Measurements from ENCODE around the gene THAP8.
A peak's percentile ranks its signal among the peaks of the same experiment; 100 is the strongest.

Gene THAP8

DNA sequence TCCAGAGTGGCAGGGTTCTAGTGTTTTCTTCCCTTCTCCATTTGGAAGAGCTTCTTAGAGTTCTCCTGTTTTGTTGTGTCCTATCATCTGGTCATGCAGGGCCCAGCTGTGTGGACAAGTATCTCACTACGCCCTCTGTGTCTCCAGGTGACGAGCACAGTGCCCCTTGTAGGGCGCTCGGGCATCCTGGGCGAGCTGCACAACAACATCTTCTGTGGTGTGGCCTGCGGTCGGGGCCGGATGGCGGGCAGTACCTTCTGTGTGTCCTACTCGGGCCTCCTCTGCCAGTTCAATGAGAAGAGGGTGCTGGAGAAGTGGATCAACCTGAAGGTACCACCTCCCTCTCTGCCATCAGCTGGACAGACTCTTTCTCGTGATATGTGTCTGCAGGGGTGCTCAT, 13.6 kb upstream of the THAP8 start:
- WGBS (ENCODE audit: extremely low coverage, insufficient coverage, insufficient read length), result no CpG with 5 or more reads among the region's 11 CpGs
- peaks cover 3% of the 10 kb centered on the region for H3K9me3 ChIP-seq (ENCODE audit: insufficient read depth, low read depth, low read length)
- H4K12ac ChIP-seq (ENCODE audit: low read depth, low read length), result no peak overlapping the region
- no peaks in the 10 kb centered on the region for H3K79me2 ChIP-seq (ENCODE audit: control insufficient read depth, insufficient read depth, low read length, poor library complexity)
- no peaks in the 10 kb centered on the region for H3K27me3 ChIP-seq (ENCODE audit: insufficient read depth, low read length)
- no peak overlapping the region for H2BK5ac ChIP-seq (ENCODE audit: low read depth, low read length, poor library complexity)
- H3K27ac ChIP-seq (ENCODE audit: low read depth, low read length), result no peak overlapping the region
- H3K4me1 ChIP-seq (ENCODE audit: control insufficient read depth in 1 of 2, insufficient read depth in 2 of 2, low read length in 2 of 2), result no peaks in the 10 kb centered on the region
- no peak overlapping the region for H3K14ac ChIP-seq (ENCODE audit: low read length)
- no peak for DNase-seq
- H2BK12ac ChIP-seq (ENCODE audit: low read length), result no peak overlapping the region
- no peak overlapping the region for H4K8ac ChIP-seq (ENCODE audit: low read depth, low read length)
- peak overlapping the region; percentile 9 for H3K4me3 ChIP-seq (ENCODE audit: low read depth, low read length)
- no peak overlapping the region for H3K4me2 ChIP-seq (ENCODE audit: low read length)
- no peaks in the 10 kb centered on the region for H3K79me1 ChIP-seq (ENCODE audit: low read length)
- H4K91ac ChIP-seq (ENCODE audit: low read depth, low read length), result no peak overlapping the region
- no peak overlapping the region for H3K23ac ChIP-seq (ENCODE audit: low read length)
- no peak overlapping the region for H3K18ac ChIP-seq (ENCODE audit: low read length)
- peaks cover 38 to 41% of the 10 kb centered on the region in 2 experiments for H3K36me3 ChIP-seq (ENCODE audit: control insufficient read depth in 1 of 2, insufficient read depth in 2 of 2, low read length in 2 of 2)
- no peak overlapping the region for H3K9ac ChIP-seq (ENCODE audit: low read length)
- no peak overlapping the region for H3K4ac ChIP-seq (ENCODE audit: low read depth, low read length)
- no peak overlapping the region for H2BK120ac ChIP-seq (ENCODE audit: insufficient read depth, low read length, poor library complexity)
- no peak overlapping the region for H2AFZ ChIP-seq (ENCODE audit: insufficient read depth, low read length, poor library complexity)
- no peak overlapping the region for H2AK5ac ChIP-seq (ENCODE audit: low read length)

DNA sequence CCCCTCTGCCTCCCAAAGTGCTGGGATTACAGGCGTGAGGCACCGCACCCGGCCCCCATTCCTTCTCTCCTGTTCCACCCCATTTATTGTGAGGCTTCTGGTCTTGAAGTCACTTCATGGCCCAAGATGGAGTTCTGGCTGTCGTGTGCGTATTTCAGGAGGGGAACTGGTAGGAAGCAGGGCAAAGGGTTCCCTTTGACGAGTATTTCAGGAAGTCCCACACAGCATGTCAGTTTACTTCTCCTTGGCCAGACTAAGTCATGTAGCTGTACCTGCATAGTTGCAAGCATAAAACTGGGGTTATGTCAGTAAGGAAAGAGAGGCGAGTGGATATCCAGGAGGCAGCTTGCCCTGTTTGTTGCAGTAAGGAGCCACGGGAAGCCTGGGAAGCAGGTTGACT, 10.7 kb upstream of the THAP8 start:
- no peak overlapping the region for H3K14ac ChIP-seq (ENCODE audit: low read length)
- H2BK5ac ChIP-seq (ENCODE audit: low read depth, low read length, poor library complexity), result no peak overlapping the region
- WGBS (ENCODE audit: extremely low coverage, insufficient coverage, insufficient read length), result no CpG with 5 or more reads among the region's 8 CpGs
- no peaks in the 10 kb centered on the region for H3K79me2 ChIP-seq (ENCODE audit: control insufficient read depth, insufficient read depth, low read length, poor library complexity)
- H4K12ac ChIP-seq (ENCODE audit: low read depth, low read length), result no peak overlapping the region
- H3K9ac ChIP-seq (ENCODE audit: low read length), result no peak overlapping the region
- H2AFZ ChIP-seq (ENCODE audit: insufficient read depth, low read length, poor library complexity), result no peak overlapping the region
- H3K4me2 ChIP-seq (ENCODE audit: low read length), result no peak overlapping the region
- no peak overlapping the region for H3K18ac ChIP-seq (ENCODE audit: low read length)
- H3K4me3 ChIP-seq (ENCODE audit: low read depth, low read length), result no peak overlapping the region
- no peak overlapping the region for H2BK12ac ChIP-seq (ENCODE audit: low read length)
- no peak overlapping the region for H3K4ac ChIP-seq (ENCODE audit: low read depth, low read length)
- H2BK120ac ChIP-seq (ENCODE audit: insufficient read depth, low read length, poor library complexity), result no peak overlapping the region
- H3K9me3 ChIP-seq (ENCODE audit: insufficient read depth, low read depth, low read length), result peaks cover 4% of the 10 kb centered on the region
- no peak overlapping the region for H3K27ac ChIP-seq (ENCODE audit: low read depth, low read length)
- H3K79me1 ChIP-seq (ENCODE audit: low read length), result no peaks in the 10 kb centered on the region
- H3K27me3 ChIP-seq (ENCODE audit: insufficient read depth, low read length), result no peaks in the 10 kb centered on the region
- no peak for DNase-seq
- H4K91ac ChIP-seq (ENCODE audit: low read depth, low read length), result no peak overlapping the region
- H2AK5ac ChIP-seq (ENCODE audit: low read length), result no peak overlapping the region
- H3K4me1 ChIP-seq (ENCODE audit: control insufficient read depth in 1 of 2, insufficient read depth in 2 of 2, low read length in 2 of 2), result no peaks in the 10 kb centered on the region
- no peak overlapping the region for H3K23ac ChIP-seq (ENCODE audit: low read length)
- H4K8ac ChIP-seq (ENCODE audit: low read depth, low read length), result no peak overlapping the region
- peaks cover 44 to 54% of the 10 kb centered on the region in 2 experiments for H3K36me3 ChIP-seq (ENCODE audit: control insufficient read depth in 1 of 2, insufficient read depth in 2 of 2, low read length in 2 of 2)

DNA sequence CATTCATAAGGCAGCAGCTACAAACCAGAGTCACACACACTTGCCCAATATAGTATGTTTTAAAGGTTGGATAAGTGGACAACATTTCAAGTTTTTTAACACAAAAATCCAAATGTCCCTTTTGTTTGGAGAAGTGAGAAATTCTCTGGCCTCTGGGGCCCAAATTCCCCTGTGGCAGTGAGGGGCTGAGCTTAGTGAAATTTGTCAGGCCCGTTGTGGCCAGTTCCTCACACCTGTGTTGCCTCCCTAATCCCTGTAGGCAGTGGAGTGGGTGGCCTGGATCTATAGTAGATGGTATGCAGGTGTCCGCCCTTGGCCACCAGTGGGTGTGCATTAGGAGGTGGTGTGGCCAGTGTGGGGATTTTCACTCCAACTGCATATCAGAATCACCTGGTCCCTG, 7.3 kb upstream of the THAP8 start:
- H4K12ac ChIP-seq (ENCODE audit: low read depth, low read length), result no peak overlapping the region
- H3K4ac ChIP-seq (ENCODE audit: low read depth, low read length), result no peak overlapping the region
- no peak overlapping the region for H3K4me2 ChIP-seq (ENCODE audit: low read length)
- H3K27ac ChIP-seq (ENCODE audit: low read depth, low read length), result no peak overlapping the region
- no peak overlapping the region for H3K18ac ChIP-seq (ENCODE audit: low read length)
- H3K79me2 ChIP-seq (ENCODE audit: control insufficient read depth, insufficient read depth, low read length, poor library complexity), result no peaks in the 10 kb centered on the region
- DNase-seq, result no peak
- no peak overlapping the region for H3K14ac ChIP-seq (ENCODE audit: low read length)
- H2BK5ac ChIP-seq (ENCODE audit: low read depth, low read length, poor library complexity), result no peak overlapping the region
- H3K36me3 ChIP-seq (ENCODE audit: control insufficient read depth in 1 of 2, insufficient read depth in 2 of 2, low read length in 2 of 2), result peaks cover 31 to 49% of the 10 kb centered on the region in 2 experiments
- H2BK12ac ChIP-seq (ENCODE audit: low read length), result no peak overlapping the region
- no peak overlapping the region for H2AK5ac ChIP-seq (ENCODE audit: low read length)
- no peak overlapping the region for H2BK120ac ChIP-seq (ENCODE audit: insufficient read depth, low read length, poor library complexity)
- H3K4me1 ChIP-seq (ENCODE audit: control insufficient read depth in 1 of 2, insufficient read depth in 2 of 2, low read length in 2 of 2), result no peaks in the 10 kb centered on the region
- H3K4me3 ChIP-seq (ENCODE audit: low read depth, low read length), result no peak overlapping the region
- peaks cover 5% of the 10 kb centered on the region for H3K9me3 ChIP-seq (ENCODE audit: insufficient read depth, low read depth, low read length)
- H2AFZ ChIP-seq (ENCODE audit: insufficient read depth, low read length, poor library complexity), result no peak overlapping the region
- H4K91ac ChIP-seq (ENCODE audit: low read depth, low read length), result no peak overlapping the region
- H3K23ac ChIP-seq (ENCODE audit: low read length), result no peak overlapping the region
- no peaks in the 10 kb centered on the region for H3K27me3 ChIP-seq (ENCODE audit: insufficient read depth, low read length)
- no CpG with 5 or more reads among the region's 2 CpGs for WGBS (ENCODE audit: extremely low coverage, insufficient coverage, insufficient read length)
- no peak overlapping the region for H3K9ac ChIP-seq (ENCODE audit: low read length)
- H4K8ac ChIP-seq (ENCODE audit: low read depth, low read length), result no peak overlapping the region
- H3K79me1 ChIP-seq (ENCODE audit: low read length), result no peaks in the 10 kb centered on the region

DNA sequence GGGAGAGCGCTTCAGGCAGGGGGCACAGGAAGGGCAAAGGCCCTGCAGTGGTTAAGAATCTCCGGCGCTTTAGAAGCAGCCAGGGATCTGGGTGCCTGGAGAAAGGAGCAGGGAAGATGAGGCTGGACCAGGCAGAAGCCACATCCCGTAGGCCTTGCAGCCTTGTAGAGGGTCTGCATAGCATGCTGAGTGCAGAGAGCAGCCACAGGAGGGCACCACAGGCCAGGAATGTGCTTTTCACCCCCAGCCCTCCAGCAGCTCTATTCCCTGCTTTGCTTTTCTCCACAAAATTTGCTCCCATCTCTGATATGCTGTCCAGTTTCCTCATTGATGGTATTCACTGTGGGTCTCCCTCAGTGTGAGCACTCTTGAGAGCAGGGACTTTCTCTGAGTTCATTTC, 6.3 kb upstream of the THAP8 start:
- Histone ChIP-seq H3K9ac (ENCODE audit: low read length) (no peak overlapping the region), H4K8ac (ENCODE audit: low read depth, low read length) (no peak overlapping the region), H3K23ac (ENCODE audit: low read length) (no peak overlapping the region), H3K9me3 (ENCODE audit: insufficient read depth, low read depth, low read length) (peaks cover 3% of the 10 kb centered on the region), H3K36me3 (ENCODE audit: control insufficient read depth in 1 of 2, insufficient read depth in 2 of 2, low read length in 2 of 2) (peaks cover 25 to 41% of the 10 kb centered on the region in 2 experiments), H3K27ac (ENCODE audit: low read depth, low read length) (no peak overlapping the region), H3K79me2 (ENCODE audit: control insufficient read depth, insufficient read depth, low read length, poor library complexity) (no peaks in the 10 kb centered on the region), H4K91ac (ENCODE audit: low read depth, low read length) (no peak overlapping the region), H4K12ac (ENCODE audit: low read depth, low read length) (no peak overlapping the region), H2AK5ac (ENCODE audit: low read length) (no peak overlapping the region), H3K4me2 (ENCODE audit: low read length) (no peak overlapping the region), H3K79me1 (ENCODE audit: low read length) (peaks cover under 1% of the 10 kb centered on the region), H3K18ac (ENCODE audit: low read length) (no peak overlapping the region), H2BK12ac (ENCODE audit: low read length) (no peak overlapping the region), H3K4me1 (ENCODE audit: control insufficient read depth in 1 of 2, insufficient read depth in 2 of 2, low read length in 2 of 2) (peaks cover 0 to 2% of the 10 kb centered on the region in 2 experiments), H2AFZ (ENCODE audit: insufficient read depth, low read length, poor library complexity) (no peak overlapping the region), H2BK120ac (ENCODE audit: insufficient read depth, low read length, poor library complexity) (no peak overlapping the region), H2BK5ac (ENCODE audit: low read depth, low read length, poor library complexity) (no peak overlapping the region), H3K4me3 (ENCODE audit: low read depth, low read length) (no peak overlapping the region), H3K14ac (ENCODE audit: low read length) (no peak overlapping the region), H3K4ac (ENCODE audit: low read depth, low read length) (no peak overlapping the region), H3K27me3 (ENCODE audit: insufficient read depth, low read length) (no peaks in the 10 kb centered on the region)
- DNase-seq, result peak; percentile 16 to 34
- WGBS (ENCODE audit: extremely low coverage, insufficient coverage, insufficient read length), result no CpG with 5 or more reads among the region's 4 CpGs

All from trophoblast cell (in vitro differentiated cells and primary cell).